Stimulated activated naive CD4-positive, alpha-beta T cell treated with Interleukin-2 at 50 U/mL for 16 hours (primary cell): ENCODE measurements around the gene ENTPD3.
A peak's percentile ranks its signal among the peaks of the same experiment; 100 is the strongest.

Experiments used
- DNase-seq: peaks from one replicate; lab custom pipeline; 2025; lab: John Stamatoyannopoulos, UW

Gene ENTPD3

GRCh38 chr3:40387001-40387894 lies at the start of gene ENTPD3:
ENTPD3 (plus strand) TSS chr3:40387184; CDS start chr3:40388058, 874 bp downstream.
- DNase-seq, result peak; percentile 11

GRCh38 chr3:40339871-40340270 lies 47.1 kb upstream of the ENTPD3 start:
- DNase-seq, result no peak

- no peak for DNase-seq
Observed at GRCh38 chr3:40340541-40341170, 46.3 kb upstream of the ENTPD3 start.

- no peak for DNase-seq
Observed at GRCh38 chr3:40341671-40342070, 45.3 kb upstream of the ENTPD3 start.

GRCh38 chr3:40350529-40350928 lies 36.5 kb upstream of the ENTPD3 start:
- DNase-seq, result no peak

GRCh38 chr3:40355410-40355809 lies 31.6 kb upstream of the ENTPD3 start:
- DNase-seq, result no peak

- no peak for DNase-seq
Observed at GRCh38 chr3:40358454-40358853, 28.5 kb upstream of the ENTPD3 start.

- no peak for DNase-seq
Observed at GRCh38 chr3:40363674-40364073, 23.3 kb upstream of the ENTPD3 start.

GRCh38 chr3:40366203-40367162 lies 20.5 kb upstream of the ENTPD3 start:
- no peak for DNase-seq

GRCh38 chr3:40369716-40370115 lies 17.3 kb upstream of the ENTPD3 start:
- DNase-seq, result no peak

- no peak for DNase-seq
Observed at GRCh38 chr3:40377822-40378221, 9.2 kb upstream of the ENTPD3 start.

- no peak for DNase-seq
Observed at GRCh38 chr3:40379674-40380306, 7.2 kb upstream of the ENTPD3 start.

- DNase-seq, result no peak
Observed at GRCh38 chr3:40381904-40382616, 4.9 kb upstream of the ENTPD3 start.

- DNase-seq, result no peak
Observed at GRCh38 chr3:40382617-40382979, 4.4 kb upstream of the ENTPD3 start.

- DNase-seq, result no peak
Observed at GRCh38 chr3:40386213-40386612, 771 bp upstream of the ENTPD3 start.

- DNase-seq, result no peak
Observed at GRCh38 chr3:40387895-40388254, 891 bp downstream of the ENTPD3 start.

- DNase-seq, result no peak
Observed at GRCh38 chr3:40396406-40396805, 9.4 kb downstream of the ENTPD3 start.

- no peak for DNase-seq
Observed at GRCh38 chr3:40397129-40397528, 10.1 kb downstream of the ENTPD3 start.

- no peak for DNase-seq
Observed at GRCh38 chr3:40397912-40398311, 10.9 kb downstream of the ENTPD3 start.

- DNase-seq, result no peak
Observed at GRCh38 chr3:40398346-40398745, 11.4 kb downstream of the ENTPD3 start.

- DNase-seq, result no peak
Observed at GRCh38 chr3:40404591-40405198, 17.7 kb downstream of the ENTPD3 start.
